HepG2 (cell line): Measurements from ENCODE around the gene ACOXL. TPM values are rescaled to one million over a fixed set of nuclear protein-coding genes. Genes with fewer than 3 reads are reported as not detected.

Source experiments
- ATAC-seq: fragments of 200-7000 bp; cut with Tn5 transposase; 3 replicates; pipeline ENCODE4 v1.9.1; 2020; ENCODE audit warnings: mild to moderate bottlenecking, moderate library complexity
- BruUV-seq: library from RNA; stranded (reverse); fragments of 400-500 nt; replicated peaks from 2 replicates; lab custom pipeline; 2021; lab: Mats Ljungman, UMichigan
- CTCF ChIA-PET: fragments of 300-600 bp; formaldehyde crosslinking; extraction: SDS; loops from one replicate; lab custom pipeline; 2021; ENCODE audit warnings: low total read pairs, inconsistent platforms, low intra/inter-chr PET ratio; lab: Yijun Ruan, JAX
- POLR2A ChIA-PET: fragments of 350-600 bp; sonication (Branson Sonifier 250); formaldehyde crosslinking; loops from one replicate; lab custom pipeline; 2020; ENCODE audit warnings: antibody characterized with exemption, inconsistent platforms; lab: Yijun Ruan, JAX
- DNase-seq: peaks from one replicate; pipeline ENCODE4 v3.0.0-alpha.2; 2015; ENCODE audit warnings: low spot score
- FAIRE-seq: peaks from 3 replicates; lab custom pipeline; 2011; peaks lifted over from hg19 to GRCh38; lab: Jason Lieb, UNC
- H2AFZ ChIP-seq: one replicate; pipeline ENCODE4 v1.6.1; 2011; ENCODE audit warnings: low read length, inconsistent platforms
- H3K27ac ChIP-seq: fragments of 300-600 bp; 3 replicates; pipeline ENCODE4 v1.8.0; 2011; ENCODE audit warnings: mixed run types, mild to moderate bottlenecking, mixed read lengths, low read length, inconsistent platforms; ENCODE audit not compliant: insufficient read depth; ENCODE audit errors: extremely low read length
- H3K27me3 ChIP-seq, 2 experiments: fragments of 200-600 bp in 1 of 2; 2 replicates in 1 of 2; 3 replicates in 1 of 2; pipeline versions ENCODE4 v1.6.0 to v1.8.0; 2011; ENCODE audit warnings: low read length in 2 of 2, mild to moderate bottlenecking in 2 of 2, moderate library complexity in 2 of 2, inconsistent platforms in 1 of 2; ENCODE audit not compliant: insufficient read depth in 2 of 2, control insufficient read depth in 1 of 2
- H3K36me3 ChIP-seq, 2 experiments: fragments of 200-600 bp in 1 of 2; replicated peaks in 1 of 2; 2 replicates in 1 of 2; 3 replicates in 1 of 2; pipeline versions ENCODE4 v1.5.1 to v1.8.0; 2011; ENCODE audit warnings: low read length in 2 of 2, inconsistent platforms in 1 of 2; ENCODE audit not compliant: insufficient read depth in 2 of 2, control insufficient read depth in 1 of 2
- H3K4me1 ChIP-seq: 2 replicates; pipeline ENCODE4 v1.5.1; 2012; ENCODE audit warnings: low read length, inconsistent platforms; ENCODE audit not compliant: insufficient read depth
- H3K4me2 ChIP-seq: 2 replicates; pipeline ENCODE4 v1.6.0; 2011; ENCODE audit warnings: low read depth, low read length, inconsistent platforms
- H3K4me3 ChIP-seq, 3 experiments: fragments of 200-600 bp in 1 of 3; sonication (generic), shearing (Covaris generic) in 1 of 3; replicated peaks in 1 of 3; 2 replicates each; pipeline ENCODE4 v1.5.1; 2011 to 2016; ENCODE audit warnings: low read length in 3 of 3, inconsistent platforms in 2 of 3, low read depth in 2 of 3, mild to moderate bottlenecking in 2 of 3, control low read depth in 1 of 3, mixed read lengths in 1 of 3; ENCODE audit not compliant: insufficient read depth in 1 of 3
- H3K79me2 ChIP-seq: one replicate; pipeline ENCODE4 v1.6.1; 2011; ENCODE audit warnings: low read length, inconsistent platforms; ENCODE audit not compliant: insufficient read depth
- H3K9ac ChIP-seq: 2 replicates; pipeline ENCODE4 v1.6.0; 2011; ENCODE audit warnings: mild to moderate bottlenecking, low read depth, low read length, inconsistent platforms; ENCODE audit not compliant: insufficient read depth
- H3K9me3 ChIP-seq: 2 replicates; pipeline ENCODE4 v1.5.1; 2012; ENCODE audit warnings: mild to moderate bottlenecking, low read length
- H4K20me1 ChIP-seq: 2 replicates; pipeline ENCODE4 v1.6.0; 2011; ENCODE audit warnings: inconsistent platforms, mild to moderate bottlenecking, low read length, moderate library complexity; ENCODE audit not compliant: insufficient read depth
- DPF2 ChIP-seq: sonication (generic); formaldehyde crosslinking; IDR thresholded peaks from 2 replicates; pipeline ENCODE4 v1.4.0; 2020; ENCODE audit warnings: mild to moderate bottlenecking, low read depth, missing genetic modification reagents, borderline replicate concordance
- FOXP4 ChIP-seq: sonication (generic); formaldehyde crosslinking; IDR thresholded peaks from 2 replicates; pipeline ENCODE4 v1.4.0; 2020; ENCODE audit warnings: missing genetic modification reagents
- IRF2 ChIP-seq: IDR thresholded peaks from 2 replicates; pipeline ENCODE4 v1.6.1; 2018; ENCODE audit warnings: missing genetic modification reagents, missing compliant biosample characterization
- KDM5B ChIP-seq: sonication (generic); formaldehyde crosslinking; IDR thresholded peaks from 2 replicates; pipeline ENCODE4 v1.4.0; 2020; ENCODE audit warnings: missing genetic modification reagents, mild to moderate bottlenecking, borderline replicate concordance
- KLF9 ChIP-seq: IDR thresholded peaks from 2 replicates; pipeline ENCODE4 v1.6.1; 2016; ENCODE audit warnings: low read depth
- NFRKB ChIP-seq: fragments of 450-650 bp; IDR thresholded peaks from 2 replicates; pipeline ENCODE4 v1.6.1; 2017
- RXRA ChIP-seq: sonication (generic); formaldehyde crosslinking; IDR thresholded peaks from 2 replicates; pipeline ENCODE4 v1.5.1; 2020; ENCODE audit warnings: missing genetic modification reagents
- SMAD3 ChIP-seq: sonication (generic); formaldehyde crosslinking; IDR thresholded peaks from 2 replicates; pipeline ENCODE4 v1.4.0; 2020; ENCODE audit warnings: missing genetic modification reagents
- SMYD3 ChIP-seq: sonication (generic); formaldehyde crosslinking; IDR thresholded peaks from 2 replicates; pipeline ENCODE4 v1.8.1; 2023; ENCODE audit warnings: mild to moderate bottlenecking, missing genetic modification reagents
- ZBTB38 ChIP-seq: sonication (generic); formaldehyde crosslinking; IDR thresholded peaks from 2 replicates; pipeline ENCODE4 v1.5.1; 2020; ENCODE audit warnings: mild to moderate bottlenecking, missing genetic modification reagents
- ZC3H4 ChIP-seq: sonication (generic); formaldehyde crosslinking; IDR thresholded peaks from 2 replicates; pipeline ENCODE4 v1.4.0; 2020; ENCODE audit warnings: missing genetic modification reagents, borderline replicate concordance
- ZFP36L2 ChIP-seq: sonication (generic); formaldehyde crosslinking; IDR thresholded peaks from 2 replicates; pipeline ENCODE4 v1.4.0; 2020; ENCODE audit warnings: missing genetic modification reagents
- ZNF17 ChIP-seq: sonication (generic); formaldehyde crosslinking; IDR thresholded peaks from 2 replicates; pipeline ENCODE4 v1.5.0; 2020; ENCODE audit warnings: mild to moderate bottlenecking, missing genetic modification reagents
- ZNF383 ChIP-seq: sonication (generic); formaldehyde crosslinking; IDR thresholded peaks from 2 replicates; pipeline ENCODE4 v1.4.0; 2020; ENCODE audit warnings: missing genetic modification reagents, mild to moderate bottlenecking, borderline replicate concordance
- WGBS: methylation state at CpG from one replicate; pipeline ENCODE4 v1.1.6; 2017; ENCODE audit warnings: low lambda C conversion rate; 5-methylcytosine and 5-hydroxymethylcytosine counted together
- in situ Hi-C: cut with HindIII; loops from 2 replicates; pipeline ENCODE4 v1.10.0; 2017; ENCODE audit warnings: low pct_unique_long_range_greater_than_20kb; ENCODE audit not compliant: extremely low pct_ligation_motif_present
- intact Hi-C: fragments of 100-400 bp; cut with micrococcal nuclease; formaldehyde crosslinking; loops from one replicate; pipeline ENCODE4 v1.10.0; 2022; ENCODE audit not compliant: unreplicated experiment
- polyA plus RNA-seq, 8 experiments: library from polyadenylated mRNA; depleted of rRNA in 3 of 8; stranded (reverse) in 7 of 8; unstranded in 1 of 8; fragments of >200 nt; fragmentation: Illumina TruSeq in 4 of 8; extraction: Trizol in 4 of 8; gene quantifications; 2 replicates each; pipeline versions ENCODE4 v1.2.1 to v1.2.3, GENCODE V29; 2011 to 2016; ENCODE audit warnings: low read depth in 4 of 8, missing spikeins in 1 of 8, mixed read lengths in 1 of 8; ENCODE audit not compliant: insufficient read depth in 1 of 8
- total RNA-seq, 5 experiments: library from RNA; depleted of rRNA; stranded (reverse); fragments of >200 nt; fragmentation: Illumina TruSeq; extraction: Trizol; gene quantifications; 2 replicates each; pipeline ENCODE4 v1.2.3, GENCODE V29; 2016; ENCODE audit warnings: low read depth in 1 of 5

ACOXL gene
- total and polyA plus RNA-seq, 2 of the 13 experiments (the other 11 are each of a cell fraction or from before 2014, with no cell fraction given), result not detected

- H3K27ac ChIP-seq, result no peak overlapping the region
- WGBS, result 0% methylated on average over 6 of the region's 6 CpGs
- no peaks in the 10 kb centered on the region for H3K79me2 ChIP-seq
- ChIA-PET CTCF (no interaction called here), POLR2A (no interaction called here)
- no peaks in the 10 kb centered on the region for H3K9me3 ChIP-seq
- no peaks in the 10 kb centered on the region; the same call in 1 of the 2 replicates for H4K20me1 ChIP-seq
- TF ChIP-seq IRF2 (CRISPR knock-in tag), result no peak
- TF ChIP-seq KDM5B (CRISPR knock-in tag), result 0 out of 2 replicates have a peak, but pooled peaks have one; percentile 29
- TF ChIP-seq, all 625 proteins: peak for 1
- Histone ChIP-seq H3K9ac (no peak overlapping the region), H3K36me3 (no peaks in the 10 kb centered on the region), H3K4me2 (no peak overlapping the region), H3K27me3 (peaks cover 0 to 49% of the 10 kb centered on the region in 2 experiments; a peak in 3 of 5 replicates), H3K4me1 (peaks cover 16% of the 10 kb centered on the region), H3K4me3 (no peak overlapping the region), H2AFZ (no peak overlapping the region)
- FAIRE-seq, result no peak
- DNase-seq, result peak; percentile 17
- ATAC-seq, result peak; percentile 68
- no TSS peak for BruUV-seq
- intact Hi-C loops, result no loop called here
- in situ Hi-C loops, result no loop called here
Observed at GRCh38 chr2:110773401-110773921, 41.1 kb downstream of the ACOXL start.

- DNase-seq, result no peak
- no peak overlapping the region for H3K27ac ChIP-seq
- POLR2A ChIA-PET, result no interaction called here
- FAIRE-seq, result no peak
- TF ChIP-seq RXRA (CRISPR knock-in tag) (no peak), ZNF383 (CRISPR knock-in tag) (no peak), ZNF17 (no peak), ZBTB38 (no peak), SMYD3 (CRISPR knock-in tag) (no peak), SMAD3 (no peak), DPF2 (no peak), NFRKB (no peak), KLF9 (CRISPR knock-in tag) (no peak), FOXP4 (CRISPR knock-in tag) (no peak), ZC3H4 (no peak), ZFP36L2 (CRISPR knock-in tag) (no peak)
- intact Hi-C loops, result loop anchor here (5.0 kb wide), 1 partner anchor 1408 kb away; no protein-coding TSS in a partner anchor
- peaks cover 0 to 49% of the 10 kb centered on the region in 2 experiments; a peak in 4 of 5 replicates for H3K27me3 ChIP-seq
- H3K79me2 ChIP-seq, result no peaks in the 10 kb centered on the region
- H3K4me3 ChIP-seq, result no peak overlapping the region
- no peak for ATAC-seq
- in situ Hi-C loops, result no loop called here
- no peak overlapping the region for H2AFZ ChIP-seq
- H4K20me1 ChIP-seq, result no peaks in the 10 kb centered on the region; the same call in 1 of the 2 replicates
- no peaks in the 10 kb centered on the region for H3K9me3 ChIP-seq
- no peak overlapping the region for H3K9ac ChIP-seq
- H3K4me1 ChIP-seq, result peaks cover 9% of the 10 kb centered on the region
- no peaks in the 10 kb centered on the region for H3K36me3 ChIP-seq
- no TSS peak for BruUV-seq
- CTCF ChIA-PET, result interaction anchor here (0.6 kb wide), 1 partner anchor 97 kb away, joined by 3 read pairs; the partner anchor contains the start of gene BUB1
- 61% methylated on average over 2 of the region's 2 CpGs for WGBS
- no peak overlapping the region for H3K4me2 ChIP-seq
Observed at GRCh38 chr2:110774701-110775100, 42.3 kb downstream of the ACOXL start.
